Activated CD4-positive, alpha-beta memory T cell treated with anti-CD3 and anti-CD28 coated beads, Interleukin-2, amount 10 ng/mL, durations not matched to agents 7 days and 5 days (primary cell): ENCODE data around the gene SPACA4. TPM values are rescaled to one million over a fixed set of nuclear protein-coding genes. Genes with fewer than 3 reads are reported as not detected.
A peak's percentile ranks its signal among the peaks of the same experiment; 100 is the strongest.
"Not testable (repeated sequence)": the region's sequence is repeated elsewhere in the genome, so short reads cannot be mapped to it uniquely, and the experiment has no call there.

Experiments used
- CTCF ChIA-PET: fragments of 350-600 bp; sonication (Branson Sonifier 250); formaldehyde crosslinking; loops from one replicate; lab custom pipeline; 2021; ENCODE audit warnings: antibody characterized with exemption, inconsistent platforms; lab: Charles Lee
- POLR2A ChIA-PET: fragments of 350-600 bp; sonication (Branson Sonifier 250); formaldehyde crosslinking; loops from one replicate; lab custom pipeline; 2021; ENCODE audit warnings: antibody characterized with exemption; lab: Charles Lee
- DNase-seq: peaks from one replicate; pipeline ENCODE4 v3.0.0-alpha.2; 2020
- H3K27ac Mint-ChIP-seq: one replicate; pipeline ENCODE4 v1.8.0; 2021; ENCODE audit warnings: mild to moderate bottlenecking, mixed read lengths
- H3K27me3 Mint-ChIP-seq: one replicate; pipeline ENCODE4 v1.8.0; 2021; ENCODE audit warnings: mixed read lengths
- H3K36me3 Mint-ChIP-seq: one replicate; pipeline ENCODE4 v1.8.0; 2021; ENCODE audit warnings: low read depth, mixed read lengths
- H3K4me1 Mint-ChIP-seq: one replicate; pipeline ENCODE4 v1.8.0; 2021; ENCODE audit warnings: mixed read lengths
- H3K4me3 Mint-ChIP-seq: one replicate; pipeline ENCODE4 v1.8.0; 2021; ENCODE audit warnings: mild to moderate bottlenecking, mixed read lengths
- H3K9me3 Mint-ChIP-seq: one replicate; pipeline ENCODE4 v1.8.0; 2021; ENCODE audit warnings: mixed read lengths
- total RNA-seq, 2 experiments: library from RNA; stranded (reverse); gene quantifications; one replicate each; pipeline ENCODE4 v1.2.3, GENCODE V29; 2021

The SPACA4 gene
- total RNA-seq, 2 experiments from 2014 or later: not detected

GRCh38 chr19:48625891-48626327, 19.4 kb downstream of the SPACA4 start:
- H3K9me3 Mint-ChIP-seq: no peaks in the 10 kb centered on the region
- CTCF ChIA-PET: no interaction called here
- no peak for DNase-seq
- POLR2A ChIA-PET: no interaction called here
- H3K27ac Mint-ChIP-seq: no peak overlapping the region
- H3K27me3 Mint-ChIP-seq: no peaks in the 10 kb centered on the region
- H3K4me3 Mint-ChIP-seq: no peak overlapping the region
- H3K4me1 Mint-ChIP-seq: peaks cover 53% of the 10 kb centered on the region
- peaks cover 26% of the 10 kb centered on the region for H3K36me3 Mint-ChIP-seq

- H3K36me3 Mint-ChIP-seq: peaks cover 18% of the 10 kb centered on the region
- POLR2A ChIA-PET: interaction anchor here (0.6 to 2.0 kb wide), 5 partner anchors 8 to 12 kb away, joined by 3 to 6 read pairs (median 5); partner anchors contain the start of genes DBP, RPL18 and SPHK2
- H3K4me3 Mint-ChIP-seq: no peak overlapping the region
- no peaks in the 10 kb centered on the region for H3K9me3 Mint-ChIP-seq
- H3K27me3 Mint-ChIP-seq: no peaks in the 10 kb centered on the region
- peak overlapping the region; percentile 52 for H3K27ac Mint-ChIP-seq
- CTCF ChIA-PET: no interaction called here
- DNase-seq: peak; percentile 50
- H3K4me1 Mint-ChIP-seq: peaks cover 48% of the 10 kb centered on the region
These were observed 20.8 kb downstream of the SPACA4 start for GRCh38 chr19:48627201-48627864.

GRCh38 chr19:48627865-48628314, 21.3 kb downstream of the SPACA4 start:
- DNase-seq: no peak
- no peaks in the 10 kb centered on the region for H3K27me3 Mint-ChIP-seq
- peaks cover 16% of the 10 kb centered on the region for H3K36me3 Mint-ChIP-seq
- no peaks in the 10 kb centered on the region for H3K9me3 Mint-ChIP-seq
- H3K4me3 Mint-ChIP-seq: no peak overlapping the region
- POLR2A ChIA-PET: interaction anchor here (1.1 to 2.0 kb wide), 4 partner anchors 9 to 12 kb away, joined by 3 to 6 read pairs (median 6); partner anchors contain the start of genes DBP, RPL18 and SPHK2
- H3K27ac Mint-ChIP-seq: no peak overlapping the region
- H3K4me1 Mint-ChIP-seq: peaks cover 49% of the 10 kb centered on the region
- CTCF ChIA-PET: no interaction called here

- no peak overlapping the region for H3K4me3 Mint-ChIP-seq
- no peaks in the 10 kb centered on the region for H3K9me3 Mint-ChIP-seq
- DNase-seq: no peak
- no peak overlapping the region for H3K27ac Mint-ChIP-seq
- ChIA-PET CTCF (no interaction called here), POLR2A (interaction anchor here (1.1 to 2.0 kb wide), 4 partner anchors 8 to 13 kb away, joined by 3 to 6 read pairs (median 6); partner anchors contain the start of genes DBP, RPL18 and SPHK2)
- H3K36me3 Mint-ChIP-seq: peaks cover 10% of the 10 kb centered on the region
- H3K4me1 Mint-ChIP-seq: peaks cover 47% of the 10 kb centered on the region
- no peaks in the 10 kb centered on the region for H3K27me3 Mint-ChIP-seq
These were observed 22.1 kb downstream of the SPACA4 start for GRCh38 chr19:48628486-48629296.

GRCh38 chr19:48629297-48629598, 22.7 kb downstream of the SPACA4 start:
- POLR2A ChIA-PET: no interaction called here
- CTCF ChIA-PET: no interaction called here
- peaks cover 7% of the 10 kb centered on the region for H3K36me3 Mint-ChIP-seq
- no peaks in the 10 kb centered on the region for H3K9me3 Mint-ChIP-seq
- no peak overlapping the region for H3K4me3 Mint-ChIP-seq
- no peak for DNase-seq
- H3K4me1 Mint-ChIP-seq: peaks cover 47% of the 10 kb centered on the region
- H3K27ac Mint-ChIP-seq: no peak overlapping the region
- H3K27me3 Mint-ChIP-seq: no peaks in the 10 kb centered on the region

GRCh38 chr19:48629599-48630295, 23.2 kb downstream of the SPACA4 start:
- no peak for DNase-seq
- H3K27ac Mint-ChIP-seq: no peak overlapping the region
- CTCF ChIA-PET: no interaction called here
- POLR2A ChIA-PET: interaction anchor here (0.7 kb wide), 2 partner anchors 9 to 16 kb away, joined by 3 read pairs; no protein-coding TSS in a partner anchor
- H3K9me3 Mint-ChIP-seq: no peaks in the 10 kb centered on the region
- H3K27me3 Mint-ChIP-seq: no peaks in the 10 kb centered on the region
- no peak overlapping the region for H3K4me3 Mint-ChIP-seq
- H3K36me3 Mint-ChIP-seq: peaks cover 7% of the 10 kb centered on the region
- H3K4me1 Mint-ChIP-seq: peaks cover 48% of the 10 kb centered on the region

GRCh38 chr19:48630296-48631063, 23.9 kb downstream of the SPACA4 start:
- ChIA-PET CTCF (no interaction called here), POLR2A (interaction anchor here (0.7 to 4.7 kb wide), 3 partner anchors 10 to 15 kb away, joined by 3 to 47 read pairs (median 3); partner anchors contain the start of genes RPL18 and SPHK2)
- no peaks in the 10 kb centered on the region for H3K27me3 Mint-ChIP-seq
- no peaks in the 10 kb centered on the region for H3K9me3 Mint-ChIP-seq
- DNase-seq: no peak
- H3K27ac Mint-ChIP-seq: no peak overlapping the region
- peaks cover 7% of the 10 kb centered on the region for H3K36me3 Mint-ChIP-seq
- H3K4me1 Mint-ChIP-seq: peaks cover 47% of the 10 kb centered on the region
- H3K4me3 Mint-ChIP-seq: no peak overlapping the region

- DNase-seq: no peak
These were observed 24.7 kb downstream of the SPACA4 start for GRCh38 chr19:48631225-48631624.

GRCh38 chr19:48632286-48632685, 25.7 kb downstream of the SPACA4 start:
- not testable (repeated sequence) for H3K36me3 Mint-ChIP-seq, H3K27me3 Mint-ChIP-seq, H3K27ac Mint-ChIP-seq, H3K9me3 Mint-ChIP-seq, DNase-seq, H3K4me3 Mint-ChIP-seq
- ChIA-PET POLR2A (interaction anchor here (1.1 to 4.7 kb wide), 3 partner anchors 8 to 14 kb away, joined by 5 to 47 read pairs (median 15); partner anchors contain the start of genes RPL18 and SPHK2), CTCF (interaction anchor here (0.6 kb wide), 1 partner anchor 146 kb away, joined by 3 read pairs; no protein-coding TSS in a partner anchor)
- H3K4me1 Mint-ChIP-seq: peaks cover 42% of the 10 kb centered on the region

More at GRCh38 chr19:48631225-48631624, 24.7 kb downstream of the SPACA4 start:
- peaks cover 50% of the 10 kb centered on the region for H3K4me1 Mint-ChIP-seq
- H3K4me3 Mint-ChIP-seq: no peak overlapping the region
- ChIA-PET POLR2A (interaction anchor here (4.7 kb wide), 1 partner anchor 13 kb away, joined by 47 read pairs; the partner anchor contains the start of genes RPL18 and SPHK2), CTCF (no interaction called here)
- no peaks in the 10 kb centered on the region for H3K9me3 Mint-ChIP-seq
- peaks cover 7% of the 10 kb centered on the region for H3K36me3 Mint-ChIP-seq
- no peaks in the 10 kb centered on the region for H3K27me3 Mint-ChIP-seq
- peak overlapping the region; percentile 29 for H3K27ac Mint-ChIP-seq

- CTCF ChIA-PET: interaction anchor here (0.6 to 2.0 kb wide), 2 partner anchors 9 to 146 kb away, joined by 3 to 11 read pairs; no protein-coding TSS in a partner anchor
- Mint-ChIP-seq H3K27ac (peak overlapping the region; percentile 35), H3K27me3 (no peaks in the 10 kb centered on the region), H3K4me1 (peaks cover 39% of the 10 kb centered on the region), H3K9me3 (no peaks in the 10 kb centered on the region), H3K4me3 (no peak overlapping the region), H3K36me3 (peaks cover 4% of the 10 kb centered on the region)
- POLR2A ChIA-PET: interaction anchor here (1.1 to 4.7 kb wide), 3 partner anchors 9 to 15 kb away, joined by 5 to 47 read pairs (median 15); partner anchors contain the start of genes RPL18 and SPHK2
- DNase-seq: no peak
These were observed 26.2 kb downstream of the SPACA4 start for GRCh38 chr19:48632692-48633147.

GRCh38 chr19:48633148-48634035, 26.9 kb downstream of the SPACA4 start:
- no peak for DNase-seq
- Mint-ChIP-seq H3K9me3 (no peaks in the 10 kb centered on the region), H3K27ac (peak overlapping the region; percentile 84), H3K36me3 (peaks cover 4% of the 10 kb centered on the region), H3K4me3 (no peak overlapping the region), H3K4me1 (peaks cover 45% of the 10 kb centered on the region), H3K27me3 (no peaks in the 10 kb centered on the region)
- POLR2A ChIA-PET: interaction anchor here (0.6 to 4.7 kb wide), 6 partner anchors 8 to 15 kb away, joined by 3 to 47 read pairs (median 4); partner anchors contain the start of genes CA11, RPL18 and SPHK2
- CTCF ChIA-PET: interaction anchor here (0.7 to 2.0 kb wide), 4 partner anchors 9 to 14 kb away, joined by 3 to 11 read pairs (median 6); partner anchors contain the start of genes CA11, RPL18 and SPHK2
